Left ventricle myocardium inferior (tissue), 1 donor: ENCODE data around the gene ANKRD2. TPM values are rescaled to one million over a fixed set of nuclear protein-coding genes. Genes with fewer than 3 reads are reported as not detected.
A peak's percentile ranks its signal among the peaks of the same experiment; 100 is the strongest.

Experiments used
- DNase-seq: peaks from one replicate; pipeline ENCODE4 v3.0.0-alpha.2; 2020
- H3K27ac ChIP-seq: fragments of 200-600 bp; replicated peaks from 2 replicates; pipeline ENCODE4 v1.8.0; 2021
- H3K27me3 ChIP-seq: fragments of 200-600 bp; 2 replicates; pipeline ENCODE4 v1.8.0; 2021; ENCODE audit warnings: low read depth
- H3K36me3 ChIP-seq: fragments of 200-600 bp; 2 replicates; pipeline ENCODE4 v1.8.0; 2021
- H3K4me1 ChIP-seq: fragments of 200-600 bp; 2 replicates; pipeline ENCODE4 v1.8.0; 2021
- H3K4me3 ChIP-seq: fragments of 200-600 bp; 2 replicates; pipeline ENCODE4 v1.8.0; 2021; ENCODE audit warnings: mild to moderate bottlenecking, moderate library complexity
- H3K9me3 ChIP-seq: fragments of 200-600 bp; replicated peaks from 2 replicates; pipeline ENCODE4 v1.8.0; 2021
- CTCF ChIP-seq: fragments of 200-600 bp; IDR thresholded peaks from 2 replicates; pipeline ENCODE4 v1.8.0; 2021; ENCODE audit warnings: antibody characterized with exemption, mild to moderate bottlenecking, borderline replicate concordance
- intact Hi-C: fragments of 100-400 bp; cut with micrococcal nuclease; formaldehyde crosslinking; loops from one replicate; pipeline ENCODE4 v1.11.0; 2022
- total RNA-seq: library from RNA; stranded (reverse); fragmentation: NEBNext Ultra II Directional; extraction: Animal tissue kit (Norgen Biotek cat#: 25700); gene quantifications from one replicate; pipeline ENCODE4 v1.2.1, GENCODE V29; 2021
- donor health status: DM: no; HTN: yes; CAD: no; lungs with severe emphysema.

Gene ANKRD2
- total RNA-seq, 1 donor from 2014 or later: 969 TPM

- no peaks in the 10 kb centered on the region for H3K36me3 ChIP-seq
- H3K4me1 ChIP-seq: peaks cover 22% of the 10 kb centered on the region
- intact Hi-C loops: no loop called here
- no peak for DNase-seq
- no peak for TF ChIP-seq CTCF
- H3K27ac ChIP-seq: no peak overlapping the region
- H3K9me3 ChIP-seq: no peaks in the 10 kb centered on the region
- no peaks in the 10 kb centered on the region for H3K27me3 ChIP-seq
- H3K4me3 ChIP-seq: no peak overlapping the region
Observed at GRCh38 chr10:97629289-97629688, 56.7 kb downstream of the ANKRD2 start.

- no peak overlapping the region for H3K27ac ChIP-seq
- no peak for TF ChIP-seq CTCF
- peaks cover 22% of the 10 kb centered on the region for H3K4me1 ChIP-seq
- no peaks in the 10 kb centered on the region for H3K9me3 ChIP-seq
- H3K36me3 ChIP-seq: no peaks in the 10 kb centered on the region
- no peaks in the 10 kb centered on the region for H3K27me3 ChIP-seq
- DNase-seq: no peak
- intact Hi-C loops: no loop called here
- no peak overlapping the region for H3K4me3 ChIP-seq
Observed at GRCh38 chr10:97631098-97631497, 58.5 kb downstream of the ANKRD2 start.

- no peak for TF ChIP-seq CTCF
- Histone ChIP-seq H3K27me3 (no peaks in the 10 kb centered on the region), H3K36me3 (no peaks in the 10 kb centered on the region), H3K4me1 (peaks cover 14% of the 10 kb centered on the region), H3K4me3 (peak within 1 kb of the TSS; percentile 75), H3K9me3 (no peaks in the 10 kb centered on the region), H3K27ac (peak within 1 kb of the TSS; percentile 83)
- intact Hi-C loops: no loop called here
- DNase-seq: peak; percentile 93
Observed at GRCh38 chr10:97632949-97633884, 60.6 kb downstream of the ANKRD2 start, which contains the start of gene MORN4. MORN4 (minus strand) TSS chr10:97633500; CDS start chr10:97619653, 13,847 bp downstream.

Other genes with a start within 250 kb of the ANKRD2 start
- gene FRAT2, start 238.1 kb upstream of the ANKRD2 start, total RNA-seq: 5.9 TPM
- gene RRP12, start 171.4 kb upstream of the ANKRD2 start, total RNA-seq: 15.2 TPM
- 233 TPM for gene PGAM1, start 146.6 kb upstream of the ANKRD2 start, total RNA-seq
- 14.9 TPM for gene EXOSC1, start 126.8 kb upstream of the ANKRD2 start, total RNA-seq
- gene ZDHHC16, start 126.6 kb upstream of the ANKRD2 start, total RNA-seq: 17.8 TPM
- 42.7 TPM for gene MMS19, start 74.4 kb upstream of the ANKRD2 start, total RNA-seq
- 17.1 TPM for gene UBTD1, start 73.9 kb upstream of the ANKRD2 start, total RNA-seq
- gene HOGA1, start 11.6 kb downstream of the ANKRD2 start, total RNA-seq: 47.1 TPM
- gene C10orf62, start 16.9 kb downstream of the ANKRD2 start, total RNA-seq: 1.5 TPM
- 13.9 TPM for gene MORN4, start 60.7 kb downstream of the ANKRD2 start, total RNA-seq
- gene PI4K2A, start 67.9 kb downstream of the ANKRD2 start, total RNA-seq: 12.4 TPM
- 6.7 TPM for gene AVPI1, start 114.5 kb downstream of the ANKRD2 start, total RNA-seq
- gene MARVELD1, start 141.0 kb downstream of the ANKRD2 start, total RNA-seq: 6.4 TPM
- 13.2 TPM for gene ZFYVE27, start 164.3 kb downstream of the ANKRD2 start, total RNA-seq
- 8.7 TPM for gene SFRP5, start 199.2 kb downstream of the ANKRD2 start, total RNA-seq